Measurements from ENCODE around the gene C4orf36.

The C4orf36 gene

DNA sequence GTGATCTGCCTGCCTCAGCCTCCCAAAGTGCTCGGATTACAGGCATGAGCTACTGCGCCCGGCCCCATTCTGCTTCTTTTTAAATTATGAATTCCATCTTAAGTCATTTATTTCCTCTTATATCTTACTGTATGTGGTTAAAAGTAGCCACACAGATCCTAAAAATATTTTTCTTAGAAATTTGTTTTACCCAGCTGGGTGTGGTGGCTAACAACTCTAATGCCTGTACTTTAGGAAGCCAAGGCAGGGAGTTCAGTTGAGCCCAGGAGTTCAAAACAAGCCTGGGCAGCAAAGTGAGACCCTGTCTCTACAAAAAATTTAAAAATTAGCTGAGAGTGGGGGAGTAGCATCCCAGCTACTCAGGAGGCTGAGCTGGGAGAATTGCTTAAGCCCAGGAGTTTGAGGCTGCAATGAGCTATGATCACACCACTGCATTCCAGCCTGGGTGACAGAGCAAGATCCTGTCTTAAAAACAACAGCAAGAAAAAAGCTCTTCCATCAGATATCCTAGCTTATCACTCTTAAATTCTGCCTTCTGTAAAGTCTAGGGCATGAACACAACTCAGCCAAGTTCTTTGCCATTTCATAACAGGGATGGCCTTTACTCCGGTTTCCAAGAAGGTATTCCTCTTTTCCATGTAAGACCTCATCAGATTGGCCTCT, 27.5 kb upstream of the C4orf36 start:
- intact Hi-C loops (cut with DNase I): no loop called here

DNA sequence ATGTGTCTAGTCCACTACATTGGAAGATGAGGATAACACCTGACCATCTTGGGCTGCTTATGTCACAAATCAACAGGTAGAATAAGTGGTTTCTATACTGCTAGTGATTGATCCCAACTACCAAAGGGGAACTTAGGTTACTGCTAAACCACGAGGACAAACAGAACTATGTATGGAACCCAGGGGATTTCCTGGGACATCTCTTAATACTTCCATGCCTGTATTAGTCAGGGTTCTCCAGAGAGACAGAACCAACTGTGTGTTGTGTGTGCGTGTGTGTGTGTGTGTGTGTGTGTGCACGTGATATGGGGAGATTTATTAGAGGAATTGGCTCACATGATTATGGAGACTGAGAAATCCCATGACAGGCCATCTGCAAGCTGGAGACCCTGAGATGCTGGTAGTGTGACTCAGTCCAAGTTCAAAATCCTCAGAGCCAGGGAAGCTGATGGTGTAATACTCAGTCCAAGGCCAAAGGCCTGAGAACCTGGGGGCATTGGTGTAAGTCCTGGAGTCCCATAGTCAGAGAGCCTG, 26.4 kb upstream of the C4orf36 start:
- intact Hi-C loops (cut with DNase I): no loop called here
- DNase-seq: no peak

More for the DNA sequence above, 27.5 kb upstream of the C4orf36 start:
- no peak for DNase-seq

DNA sequence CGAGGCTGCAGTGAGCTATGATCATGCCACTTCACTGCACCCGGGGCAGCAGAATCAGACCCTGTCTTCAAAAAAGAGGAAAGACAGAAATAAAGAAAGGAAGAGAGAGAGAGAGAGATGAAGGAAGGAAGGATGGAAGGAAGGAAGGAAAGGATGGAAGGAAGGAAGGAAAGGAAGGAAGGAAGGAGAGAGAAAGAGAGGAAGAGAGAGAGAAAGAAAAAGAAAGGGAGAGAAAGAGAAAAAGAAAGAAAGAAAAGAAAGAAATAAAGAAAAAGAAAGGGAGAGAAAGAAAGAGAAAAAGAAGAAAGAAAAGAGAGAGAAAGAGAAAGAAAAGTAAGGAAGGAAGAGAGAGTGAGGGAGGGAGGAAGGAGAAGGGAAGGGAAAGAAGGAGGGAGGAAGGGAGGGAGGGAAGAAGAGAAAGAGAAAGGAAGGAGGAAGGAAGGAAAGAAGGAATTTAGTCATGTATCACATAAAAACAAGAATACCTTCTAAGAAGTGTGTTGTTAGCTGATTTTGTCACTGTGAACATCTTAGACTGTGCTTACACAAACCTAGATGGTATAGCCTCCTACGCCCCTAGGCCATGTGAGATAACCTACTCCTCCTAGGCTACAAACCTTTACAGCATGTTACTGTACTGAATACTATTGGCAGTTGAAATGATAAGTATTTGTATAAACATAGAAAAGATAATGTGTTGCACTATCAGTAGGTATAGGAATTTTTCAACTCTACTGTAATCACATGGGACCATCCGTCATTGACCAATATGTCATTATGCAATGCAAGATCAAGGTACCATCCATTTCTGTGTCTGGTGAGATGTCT, 25.2 kb upstream of the C4orf36 start:
- intact Hi-C loops (cut with DNase I): no loop called here
- DNase-seq: no peak

DNA sequence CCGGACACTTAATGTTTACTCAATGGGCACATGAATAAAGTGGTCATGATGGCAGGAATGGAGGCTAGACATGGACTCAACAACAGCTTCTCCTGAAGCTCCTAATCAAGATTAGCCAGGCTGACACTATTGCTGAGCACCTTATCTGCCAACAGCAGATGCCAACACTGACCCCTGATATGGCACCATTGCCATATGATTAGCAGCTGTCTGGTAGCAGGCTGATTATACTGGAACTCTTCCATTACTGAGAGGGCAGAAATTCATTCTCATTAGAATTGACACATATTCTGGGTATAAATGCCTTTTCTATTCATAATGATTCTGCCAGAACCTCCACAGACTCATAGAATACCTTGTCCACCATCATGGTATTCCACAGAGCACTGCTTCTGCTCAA, 24.2 kb upstream of the C4orf36 start:
- intact Hi-C loops (cut with DNase I): no loop called here
- no peak for DNase-seq

DNA sequence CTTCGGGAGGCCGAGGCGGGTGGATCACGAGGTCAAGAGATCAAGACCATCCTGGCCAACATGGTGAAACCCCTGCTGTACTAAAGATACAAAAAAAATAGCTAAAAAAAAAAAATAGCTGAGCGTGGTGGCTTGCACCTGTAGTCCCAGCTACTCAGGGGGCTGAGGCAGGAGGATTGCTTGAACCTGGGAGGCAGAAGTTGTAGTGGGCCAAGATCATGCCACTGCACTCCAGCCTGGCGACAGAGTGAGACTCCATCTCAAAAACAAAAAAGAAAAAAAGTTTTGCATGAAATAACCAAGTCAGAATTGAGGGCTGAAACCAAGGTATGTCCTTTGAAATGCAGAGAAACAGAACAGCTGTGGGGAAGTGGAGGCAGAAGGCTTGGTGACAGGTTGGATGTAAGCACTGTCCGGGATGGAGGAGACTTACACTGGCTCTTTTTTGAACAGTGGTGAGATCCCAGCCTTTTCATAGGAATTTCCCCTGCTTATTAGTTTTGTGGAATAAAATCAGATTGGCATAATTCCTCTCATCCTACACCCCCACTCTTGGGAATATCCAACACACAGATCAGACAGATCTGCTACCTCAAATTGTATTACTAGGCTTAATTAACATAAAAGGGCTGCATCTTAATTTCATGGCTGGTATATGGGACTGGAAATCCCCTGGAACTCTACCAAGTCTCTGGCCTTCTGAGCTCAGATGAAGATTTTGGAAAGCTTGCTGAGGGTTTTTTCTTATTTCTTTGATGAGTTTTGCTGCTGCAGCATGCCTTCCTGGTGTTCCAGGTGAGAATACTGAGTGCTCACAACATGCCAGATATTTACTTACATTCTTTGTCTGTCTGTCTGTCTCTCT, 18.8 kb upstream of the C4orf36 start:
- intact Hi-C loops (cut with DNase I): no loop called here
- DNase-seq: no peak

DNA sequence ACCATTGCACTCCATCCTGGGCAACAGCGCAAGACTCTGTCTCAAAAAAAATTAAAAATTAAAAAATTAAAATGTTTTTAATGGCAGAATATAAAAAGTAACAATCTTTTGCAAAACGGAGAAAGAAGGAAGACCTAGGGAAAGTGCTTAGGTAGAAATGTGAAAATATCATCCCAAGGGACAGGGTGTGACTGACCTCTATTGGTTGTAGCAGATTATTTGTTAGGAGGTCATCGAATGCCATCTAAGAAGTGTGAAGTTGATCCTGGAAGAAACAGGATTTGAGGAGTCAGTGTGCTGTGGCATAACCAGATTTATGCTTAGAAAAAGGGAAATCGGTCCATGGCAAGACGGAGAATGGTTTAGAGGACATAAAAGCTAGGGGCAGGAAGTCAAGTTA, 18.1 kb upstream of the C4orf36 start:
- intact Hi-C loops (cut with DNase I): no loop called here
- DNase-seq: no peak

DNA sequence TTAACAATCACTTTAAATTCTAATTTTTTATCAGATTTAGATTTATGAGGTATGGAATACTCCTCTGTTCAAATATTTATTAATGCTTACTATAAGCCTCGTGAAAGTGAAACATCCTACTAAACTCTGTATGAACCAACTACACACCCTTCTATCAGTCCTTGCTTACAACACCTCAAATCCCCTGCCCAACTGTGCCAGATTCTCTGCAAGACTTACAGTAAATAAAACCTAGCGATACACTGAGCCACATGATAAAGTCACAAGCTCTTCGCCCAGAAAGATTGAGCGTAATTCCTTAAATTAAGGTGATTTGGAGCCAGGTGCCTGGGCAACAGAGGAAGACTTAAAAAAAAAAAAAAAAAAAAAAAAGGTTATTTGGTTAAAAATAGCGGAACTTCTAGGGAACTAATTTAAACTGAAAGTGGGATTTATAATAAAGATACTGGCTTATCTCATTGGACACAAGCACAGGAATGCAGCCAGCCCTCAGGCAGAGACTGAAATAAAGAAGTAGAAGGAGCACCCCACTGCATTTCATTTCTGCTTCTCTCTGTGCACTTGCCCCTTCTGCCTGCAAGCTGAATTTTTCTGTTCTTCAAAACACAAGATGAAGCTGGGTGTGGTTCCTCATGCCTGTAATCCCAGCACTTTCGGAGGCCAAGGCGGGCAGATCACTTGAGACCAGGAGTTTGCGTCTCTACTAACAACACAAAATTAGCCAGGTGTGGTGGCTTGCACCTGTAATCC, 17.5 kb upstream of the C4orf36 start:
- intact Hi-C loops (cut with DNase I): no loop called here
- DNase-seq: peak in 1 of 42 donors; percentile 31

DNA sequence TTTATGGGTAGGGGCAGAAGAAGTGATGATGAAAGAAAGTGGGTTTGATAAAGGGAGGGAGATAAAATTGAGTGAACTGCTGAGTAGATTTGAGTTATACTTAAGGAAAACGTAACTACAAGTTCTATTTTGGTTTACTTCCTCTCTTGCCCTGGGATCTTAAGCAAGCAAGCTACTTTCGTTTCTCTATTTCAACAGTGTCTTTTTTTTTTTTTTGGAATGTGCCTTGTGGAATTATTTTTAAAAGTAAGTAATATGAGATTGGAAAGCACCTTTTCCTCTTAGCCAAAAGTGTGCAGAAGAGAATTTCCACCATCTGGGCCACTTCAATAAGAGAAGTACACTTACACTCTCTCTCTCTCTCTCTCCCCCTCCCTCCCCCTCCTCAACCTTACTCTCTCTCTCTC, 16.0 kb upstream of the C4orf36 start:
- intact Hi-C loops (cut with DNase I): no loop called here
- DNase-seq: peak in 1 of 42 donors; percentile 14

DNA sequence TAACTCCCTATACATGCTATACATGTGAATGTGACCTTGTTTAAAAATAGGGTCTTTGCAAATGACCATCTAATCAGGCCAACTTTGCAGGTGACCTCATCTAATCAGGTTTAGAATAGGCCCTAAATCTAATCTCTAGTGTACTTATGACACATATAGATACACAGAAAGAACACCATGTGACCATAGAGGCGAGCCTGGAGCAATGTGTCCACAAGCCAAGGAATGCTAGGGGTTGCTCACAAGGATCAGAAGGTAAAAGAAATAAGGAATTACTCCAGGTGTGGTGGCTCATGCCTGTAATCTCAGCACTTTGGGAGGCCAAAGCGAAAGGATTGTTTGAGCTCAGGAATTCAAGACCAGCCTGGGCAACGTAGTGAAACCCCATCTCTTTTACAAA, 9.6 kb upstream of the C4orf36 start:
- peak in 1 of 42 donors; percentile 18 for DNase-seq
- intact Hi-C loops (cut with DNase I): no loop called here

DNA sequence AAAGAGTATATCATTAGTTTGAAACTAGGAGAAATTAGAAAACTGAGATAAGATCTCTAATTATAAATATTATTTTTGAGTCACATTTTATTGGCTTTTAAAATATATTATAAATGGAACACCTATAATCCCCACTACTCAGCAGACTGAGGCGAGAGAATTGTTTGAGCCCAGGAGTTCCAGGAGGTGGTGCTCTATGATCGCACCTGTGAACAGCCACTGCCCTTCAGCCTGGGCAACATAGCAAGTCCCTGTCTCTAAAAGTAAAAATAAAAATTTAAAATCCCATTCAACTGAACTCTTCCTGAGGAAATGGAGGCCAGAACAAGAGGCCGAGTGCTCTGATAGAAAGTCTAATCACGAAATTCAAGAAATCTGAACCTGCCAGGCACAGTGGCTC, 6.3 kb upstream of the C4orf36 start:
- DNase-seq: no peak
- intact Hi-C loops (cut with DNase I): loop anchor here (5.0 to 10.0 kb wide), 2 partner anchors 374 to 401 kb away; no protein-coding TSS in a partner anchor

DNA sequence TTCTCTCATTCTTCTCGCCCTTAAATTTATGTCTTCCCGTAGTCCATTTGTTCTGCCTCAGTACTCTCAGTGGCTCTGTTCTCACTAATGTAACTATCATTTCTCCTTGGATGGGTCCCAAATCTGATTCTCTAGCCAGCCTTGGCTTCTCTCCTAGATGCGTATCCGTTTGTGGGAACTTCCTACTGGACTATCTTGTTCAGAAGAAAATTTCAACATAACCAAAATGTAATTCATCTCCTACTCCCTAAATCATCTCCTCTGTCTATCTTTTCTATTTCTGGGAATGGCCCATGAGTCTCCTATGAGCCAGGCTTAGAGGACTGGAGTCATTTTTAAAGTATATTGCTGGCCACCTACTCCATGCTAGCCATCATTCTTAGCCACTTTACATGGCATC, 4.4 kb upstream of the C4orf36 start:
- intact Hi-C loops (cut with DNase I): loop anchor here (5.0 to 10.0 kb wide), 2 partner anchors 372 to 399 kb away; no protein-coding TSS in a partner anchor
- no peak for DNase-seq

DNA sequence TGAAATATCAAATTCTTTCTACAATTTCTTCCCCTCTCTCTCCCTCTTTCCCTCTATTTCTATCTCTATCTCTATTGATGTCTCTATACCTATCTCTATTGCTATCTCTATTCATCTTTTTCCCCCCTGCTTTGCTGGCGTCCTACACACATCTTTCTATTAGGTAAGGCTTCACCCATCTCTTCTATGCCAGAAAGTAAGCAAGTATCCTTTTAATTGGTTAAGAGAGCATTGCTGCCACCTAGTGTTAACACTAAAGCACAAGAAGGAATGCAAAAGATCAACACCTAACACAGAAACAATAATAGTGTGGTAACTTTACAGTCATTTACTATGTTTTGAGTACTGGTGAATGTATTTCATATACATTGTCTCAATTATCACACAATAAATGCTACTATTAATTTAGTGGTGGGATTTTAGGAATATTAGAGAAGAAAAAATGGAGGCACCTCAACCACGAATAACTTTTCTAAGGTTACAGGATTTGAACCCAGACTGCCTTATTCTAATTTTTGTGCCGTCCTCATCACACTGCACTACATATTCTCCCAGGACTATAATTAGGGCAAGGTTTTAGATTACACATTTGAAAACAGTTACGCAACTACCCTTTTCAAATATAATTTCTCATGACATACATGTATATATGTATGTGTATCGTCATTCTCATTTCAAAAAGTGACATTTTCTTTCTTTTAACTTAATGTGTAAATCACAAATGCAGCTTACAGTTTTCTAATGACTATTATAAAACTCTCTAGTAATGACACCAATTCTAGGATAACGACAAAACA, 3.7 kb upstream of the C4orf36 start:
- peak in 12 of 42 donors; percentile 15 to 79 (median 51) for DNase-seq
- intact Hi-C loops (cut with DNase I): loop anchor here (5.0 to 10.0 kb wide), 2 partner anchors 371 to 399 kb away; no protein-coding TSS in a partner anchor

DNA sequence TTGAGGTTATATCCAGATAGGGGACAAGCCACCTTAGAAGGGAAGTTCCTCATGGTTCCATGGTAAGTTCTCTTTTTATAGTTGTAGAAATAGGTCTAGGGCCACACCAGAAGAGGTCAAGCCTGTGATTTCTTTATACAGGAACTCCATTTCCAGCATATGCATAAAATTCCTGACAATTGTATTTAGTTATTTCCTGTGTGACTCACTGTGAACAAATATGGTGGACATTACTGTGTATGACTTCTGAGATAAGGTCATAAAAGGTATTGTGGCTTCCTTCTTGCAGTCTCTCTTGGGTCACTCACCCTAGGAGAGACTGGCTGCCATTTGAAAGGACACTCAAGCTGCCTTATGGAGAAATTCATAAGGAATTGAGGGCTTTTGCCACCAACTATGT, 2.2 kb upstream of the C4orf36 start:
- DNase-seq: no peak
- intact Hi-C loops (cut with DNase I): loop anchor here (10.0 kb wide), 1 partner anchor 370 kb away; no protein-coding TSS in a partner anchor

DNA sequence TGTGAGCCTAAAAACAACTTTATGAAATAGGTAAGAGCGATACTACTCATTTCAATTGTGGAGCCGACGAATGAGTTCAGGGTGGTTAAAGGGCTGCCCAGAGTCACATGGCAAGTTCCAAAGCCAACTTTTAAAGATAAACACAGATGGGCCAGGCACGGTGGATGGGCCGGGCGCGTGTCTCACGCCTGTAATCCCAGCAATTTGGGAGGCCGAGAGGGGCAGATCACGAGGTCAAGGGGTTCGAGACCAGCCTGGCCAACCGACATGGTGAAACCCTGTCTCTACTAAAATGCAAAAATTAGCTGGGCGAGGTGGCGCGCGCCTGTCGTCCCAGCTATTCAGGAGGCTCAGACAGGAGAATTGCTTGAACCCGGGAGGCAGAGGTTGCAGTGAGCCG, 914 bp upstream of the C4orf36 start:
- intact Hi-C loops (cut with DNase I): loop anchor here (10.0 kb wide), 1 partner anchor 368 kb away; no protein-coding TSS in a partner anchor
- DNase-seq: peak in 1 of 42 donors; percentile 16

DNA sequence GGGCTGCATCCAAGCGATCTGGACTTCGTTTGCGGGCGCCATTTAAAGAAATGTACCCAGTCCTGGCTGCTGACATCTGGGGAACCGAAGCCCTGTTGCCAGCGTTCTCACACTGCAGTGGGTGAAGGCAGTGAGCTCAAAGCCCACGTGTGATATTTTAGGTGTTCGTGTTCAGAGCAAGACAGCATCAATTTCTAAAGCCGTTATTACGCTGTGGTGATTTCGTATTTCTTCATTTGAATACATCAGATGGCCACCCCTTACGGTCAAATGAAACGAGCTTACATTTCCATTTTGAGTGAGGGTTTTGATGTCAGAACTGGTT, 376 bp upstream of the C4orf36 start:
- DNase-seq: peak in 6 of 42 donors; percentile 22 to 68 (median 36)
- intact Hi-C loops (cut with DNase I): loop anchor here (10.0 kb wide), 1 partner anchor 368 kb away; no protein-coding TSS in a partner anchor

DNA sequence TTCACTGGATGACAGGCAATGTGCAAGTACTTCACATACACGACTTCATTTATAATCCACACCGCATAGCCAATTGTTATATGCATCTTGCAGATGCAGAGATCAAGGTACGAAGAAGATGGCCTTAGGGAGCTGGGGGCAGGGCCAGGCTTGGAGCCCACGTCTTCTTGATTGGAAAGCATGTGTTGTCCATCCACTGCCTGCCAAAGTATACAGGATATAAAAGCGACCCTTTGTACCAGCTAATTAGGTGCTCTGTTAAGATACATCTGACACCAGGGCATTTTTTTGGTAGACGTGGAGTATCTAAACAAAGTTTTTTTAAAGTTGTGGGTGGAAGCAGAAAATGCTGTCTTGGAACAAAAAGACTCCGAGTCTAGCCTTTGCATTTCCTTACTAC, 1.4 kb downstream of the C4orf36 start:
- DNase-seq: no peak
- intact Hi-C loops (cut with DNase I): loop anchor here (10.0 kb wide), 1 partner anchor 366 kb away; no protein-coding TSS in a partner anchor

DNA sequence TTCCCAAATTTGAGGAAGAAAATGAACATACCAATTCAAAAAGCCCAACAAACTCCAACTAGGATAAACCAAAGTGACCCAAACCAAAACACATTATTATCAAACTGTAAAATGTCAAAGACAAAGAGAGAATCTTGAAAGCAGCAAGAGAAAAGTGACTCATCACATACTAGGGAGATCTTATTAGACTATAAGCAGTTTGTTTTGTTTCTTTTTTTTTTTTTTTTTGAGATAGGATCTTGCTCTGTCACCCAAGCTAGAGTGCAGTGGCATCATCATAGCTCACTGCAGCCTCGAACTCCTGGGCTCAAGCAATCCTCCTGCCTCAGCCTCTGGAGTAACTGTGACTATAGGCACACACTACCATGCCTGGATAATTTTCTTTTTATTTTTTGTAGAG, 12.6 kb downstream of the C4orf36 start:
- intact Hi-C loops (cut with DNase I): no loop called here

DNA sequence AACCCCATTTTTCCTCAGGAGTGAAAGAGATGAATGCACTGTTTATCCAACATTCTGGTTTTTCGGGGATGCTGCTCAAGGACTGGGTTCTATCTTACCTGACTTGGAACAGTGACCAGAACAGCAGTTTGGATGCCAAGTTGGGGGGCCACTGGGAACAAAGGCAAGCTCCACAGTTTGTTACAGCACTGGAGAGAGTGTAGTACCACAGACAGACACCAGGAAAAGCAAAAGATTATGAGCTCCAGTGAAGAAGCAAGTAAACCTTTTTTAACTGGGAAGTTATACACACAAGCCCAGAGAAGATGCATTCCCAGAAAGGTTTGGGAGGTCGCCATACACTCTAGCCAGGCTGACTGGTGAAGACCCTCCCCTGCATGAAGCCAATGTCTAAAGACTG, 13.6 kb downstream of the C4orf36 start:
- intact Hi-C loops (cut with DNase I): no loop called here
- no peak for DNase-seq

More for the DNA sequence above, 12.6 kb downstream of the C4orf36 start:
- no peak for DNase-seq
